Astrocyte (in vitro differentiated cells and primary cell): Measurements from ENCODE around the gene NME4. TPM values are rescaled to one million over a fixed set of nuclear protein-coding genes. Genes with fewer than 3 reads are reported as not detected.

Source experiments
- DNase-seq: peaks from one replicate; pipeline ENCODE4 v3.0.0-alpha.2; 2010; ENCODE audit warnings: low read depth
- FAIRE-seq: peaks from 2 replicates; lab custom pipeline; 2011; peaks lifted over from hg19 to GRCh38; lab: Jason Lieb, UNC
- H2AFZ ChIP-seq: 2 replicates; pipeline ENCODE4 v1.6.0; 2012; ENCODE audit warnings: low read depth, low read length, inconsistent platforms
- H3K27ac ChIP-seq: 2 replicates; pipeline ENCODE4 v1.5.1; 2011; ENCODE audit warnings: low read depth, low read length, inconsistent platforms
- H3K27me3 ChIP-seq: 2 replicates; pipeline ENCODE4 v1.6.0; 2011; ENCODE audit warnings: low read length, inconsistent platforms; ENCODE audit not compliant: insufficient read depth
- H3K36me3 ChIP-seq: 2 replicates; pipeline ENCODE4 v1.5.1; 2011; ENCODE audit warnings: low read length, inconsistent platforms; ENCODE audit not compliant: insufficient read depth
- H3K4me1 ChIP-seq: 2 replicates; pipeline ENCODE4 v1.5.1; 2011; ENCODE audit warnings: low read length, inconsistent platforms; ENCODE audit not compliant: insufficient read depth
- H3K4me2 ChIP-seq: 2 replicates; pipeline ENCODE4 v1.6.0; 2012; ENCODE audit warnings: low read length, inconsistent platforms
- H3K4me3 ChIP-seq: 2 replicates; pipeline ENCODE4 v1.5.1; 2011; ENCODE audit warnings: low read depth, mild to moderate bottlenecking, low read length, inconsistent platforms; ENCODE audit not compliant: insufficient read depth
- H3K79me2 ChIP-seq: 2 replicates; pipeline ENCODE4 v1.6.0; 2012; ENCODE audit warnings: mild to moderate bottlenecking, low read length, inconsistent platforms; ENCODE audit not compliant: insufficient read depth
- H3K9ac ChIP-seq: 2 replicates; pipeline ENCODE4 v1.6.0; 2012; ENCODE audit warnings: mild to moderate bottlenecking, low read length, inconsistent platforms
- H3K9me3 ChIP-seq: 2 replicates; pipeline ENCODE4 v1.5.1; 2012; ENCODE audit warnings: low read depth, mild to moderate bottlenecking, low read length, inconsistent platforms; ENCODE audit not compliant: insufficient read depth
- H4K20me1 ChIP-seq: 2 replicates; pipeline ENCODE4 v1.6.0; 2012; ENCODE audit warnings: low read length, inconsistent platforms; ENCODE audit not compliant: insufficient read depth
- H3K27ac Mint-ChIP-seq: one replicate; pipeline ENCODE4 v1.8.0; 2021; ENCODE audit warnings: mild to moderate bottlenecking, mixed read lengths; ENCODE audit not compliant: unreplicated experiment
- H3K27me3 Mint-ChIP-seq: one replicate; pipeline ENCODE4 v1.8.0; 2021; ENCODE audit warnings: low read depth, mixed read lengths; ENCODE audit not compliant: unreplicated experiment
- H3K36me3 Mint-ChIP-seq: one replicate; pipeline ENCODE4 v1.8.0; 2021; ENCODE audit warnings: low read depth, mixed read lengths; ENCODE audit not compliant: unreplicated experiment
- H3K4me1 Mint-ChIP-seq: one replicate; pipeline ENCODE4 v1.8.0; 2021; ENCODE audit warnings: low read depth, mixed read lengths; ENCODE audit not compliant: unreplicated experiment
- H3K4me3 Mint-ChIP-seq: one replicate; pipeline ENCODE4 v1.8.0; 2021; ENCODE audit warnings: mild to moderate bottlenecking, moderate library complexity, mixed read lengths; ENCODE audit not compliant: unreplicated experiment
- H3K9me3 Mint-ChIP-seq: one replicate; pipeline ENCODE4 v1.8.0; 2021; ENCODE audit warnings: mild to moderate bottlenecking, mixed read lengths; ENCODE audit not compliant: unreplicated experiment
- CTCF ChIP-seq: IDR thresholded peaks from 2 replicates; pipeline ENCODE4 v1.5.1; 2011; ENCODE audit warnings: low read depth, mild to moderate bottlenecking, inconsistent platforms, low read length, moderate library complexity; ENCODE audit not compliant: insufficient read depth
- EZH2 ChIP-seq: IDR thresholded peaks from 2 replicates; pipeline ENCODE4 v1.6.1; 2012; ENCODE audit warnings: mild to moderate bottlenecking, low read length, inconsistent platforms; ENCODE audit not compliant: insufficient read depth
- total RNA-seq: library from RNA; stranded (reverse); gene quantifications from 2 replicates; pipeline ENCODE4 v1.2.1, GENCODE V29; 2021

The NME4 gene
- total RNA-seq, 1 donor from 2014 or later: 268 TPM

GRCh38 chr16:375212-375611, 21.8 kb upstream of the NME4 start:
- no peak for TF ChIP-seq CTCF
- TF ChIP-seq EZH2: no peak
- H3K9ac ChIP-seq: no peak overlapping the region
- FAIRE-seq (no peak), DNase-seq (no peak)
- H4K20me1 ChIP-seq: peaks cover 22% of the 10 kb centered on the region
- no peaks in the 10 kb centered on the region for H3K4me1 ChIP-seq
- H3K9me3 ChIP-seq: no peaks in the 10 kb centered on the region
- no peaks in the 10 kb centered on the region for H3K27me3 Mint-ChIP-seq
- H3K4me2 ChIP-seq: no peak overlapping the region
- no peak overlapping the region for H3K4me3 ChIP-seq
- no peaks in the 10 kb centered on the region for H3K27me3 ChIP-seq
- no peak overlapping the region for H3K27ac ChIP-seq
- no peak overlapping the region for H3K4me3 Mint-ChIP-seq
- H3K9me3 Mint-ChIP-seq: no peaks in the 10 kb centered on the region
- H3K79me2 ChIP-seq: peaks cover 19% of the 10 kb centered on the region
- H2AFZ ChIP-seq: no peak overlapping the region
- H3K36me3 ChIP-seq: no peaks in the 10 kb centered on the region
- H3K36me3 Mint-ChIP-seq: peaks cover 2% of the 10 kb centered on the region
- peaks cover 8% of the 10 kb centered on the region for H3K4me1 Mint-ChIP-seq
- no peak overlapping the region for H3K27ac Mint-ChIP-seq

GRCh38 chr16:375927-376816, 20.8 kb upstream of the NME4 start:
- Histone ChIP-seq H3K79me2 (peaks cover 24% of the 10 kb centered on the region), H3K4me3 (no peak overlapping the region), H3K36me3 (no peaks in the 10 kb centered on the region), H3K9ac (no peak overlapping the region), H3K4me2 (no peak overlapping the region), H2AFZ (no peak overlapping the region), H3K27ac (no peak overlapping the region), H3K27me3 (no peaks in the 10 kb centered on the region), H4K20me1 (peaks cover 30% of the 10 kb centered on the region), H3K4me1 (peaks cover 3% of the 10 kb centered on the region), H3K9me3 (no peaks in the 10 kb centered on the region)
- Mint-ChIP-seq H3K27me3 (no peaks in the 10 kb centered on the region), H3K36me3 (no peaks in the 10 kb centered on the region), H3K9me3 (no peaks in the 10 kb centered on the region), H3K27ac (no peak overlapping the region), H3K4me3 (no peak overlapping the region), H3K4me1 (peaks cover 3% of the 10 kb centered on the region)
- no peak for FAIRE-seq
- DNase-seq: no peak
- TF ChIP-seq EZH2 (no peak), CTCF (no peak)
